Sigmoid colon (tissue), 7 donors: ENCODE data around the gene LSM8. TPM values are rescaled to one million over a fixed set of nuclear protein-coding genes. Genes with fewer than 3 reads are reported as not detected.
"Not testable (repeated sequence)": the region's sequence is repeated elsewhere in the genome, so short reads cannot be mapped to it uniquely, and the experiment has no call there.

Experiments
- DNase-seq: peaks from one replicate; pipeline ENCODE4 v3.0.0-alpha.2; 2019
- H3K27ac ChIP-seq, 4 donors: fragments of 200-600 bp; sonication (generic); one replicate each; pipeline ENCODE4 v1.5.1; 2016 to 2019; ENCODE audit warnings: mild to moderate bottlenecking in 1 of 4
- H3K27me3 ChIP-seq, 3 donors: fragments of 200-600 bp; sonication (generic); one replicate each; pipeline ENCODE4 v1.5.1; 2019; ENCODE audit warnings: mild to moderate bottlenecking in 1 of 3
- H3K36me3 ChIP-seq, 4 donors: fragments of 200-600 bp; sonication (generic); one replicate each; pipeline ENCODE4 v1.5.1; 2016 to 2019
- H3K4me1 ChIP-seq, 4 donors: fragments of 200-600 bp; sonication (generic); one replicate each; pipeline ENCODE4 v1.5.1; 2017 to 2019
- H3K4me3 ChIP-seq, 4 donors: fragments of 200-600 bp; sonication (generic); one replicate each; pipeline ENCODE4 v1.5.1; 2017 to 2019; ENCODE audit warnings: mild to moderate bottlenecking in 2 of 4, moderate library complexity in 1 of 4
- H3K9me3 ChIP-seq, 4 donors: fragments of 200-600 bp in 3 of 4; sonication (generic) in 3 of 4; one replicate each; pipeline versions ENCODE4 v1.5.1 to v1.6.1; 2013 to 2019
- EP300 ChIP-seq, 4 donors: sonication (generic); formaldehyde crosslinking; IDR thresholded peaks; one replicate each; pipeline ENCODE4 v1.6.1; 2017; ENCODE audit warnings: antibody characterized with exemption in 4 of 4
- POLR2A ChIP-seq, 2 donors: fragments of 450-650 bp; IDR thresholded peaks; one replicate each; pipeline ENCODE4 v1.6.1; 2016; ENCODE audit warnings: antibody characterized with exemption in 2 of 2, mild to moderate bottlenecking in 2 of 2, moderate library complexity in 2 of 2
- POLR2AphosphoS5 ChIP-seq, 4 donors: sonication (generic); formaldehyde crosslinking; IDR thresholded peaks; one replicate each; pipeline ENCODE4 v1.6.1; 2017; ENCODE audit warnings: antibody characterized with exemption in 4 of 4
- WGBS, 2 donors: extraction: QIAGEN DNeasy Blood & Tissue Kit; methylation state at CpG; one replicate each; pipeline ENCODE4 v1.1.7; 2013; 5-methylcytosine and 5-hydroxymethylcytosine counted together
- intact Hi-C: fragments of 100-400 bp; cut with DNase I; formaldehyde crosslinking; loops from one replicate; pipeline ENCODE4 v1.15.1; 2023
- polyA plus RNA-seq, 3 donors: library from polyadenylated mRNA; stranded (reverse); fragments of 200-250 nt; gene quantifications; one replicate each; pipeline ENCODE4 v1.2.3, GENCODE V29; 2013
- total RNA-seq, 4 donors: library from RNA; depleted of rRNA; stranded (reverse); fragments of >200 nt; gene quantifications; one replicate each; pipeline ENCODE4 v1.1.0, GENCODE V29; 2016
- TF ChIP-seq, protein P1 (sequence below), 4 experiments: fragments of 450-650 bp in 3 of 4; fragments of 200-600 bp in 1 of 4; IDR thresholded peaks; one replicate each; pipeline ENCODE4 v1.5.1; 2016 to 2019; ENCODE audit warnings: antibody characterized with exemption in 4 of 4, mild to moderate bottlenecking in 3 of 4, moderate library complexity in 2 of 4
- donor health status: healthy with polysubstance abuse.
- donor health status: Bipolar disorder and iron deficiency.
- donor health status: healthy.

LSM8 gene
- 10 to 100 TPM; 26.8 to 42.7 (median 36.6) TPM for total RNA-seq
- polyA plus RNA-seq, result 10 to 100 TPM; 25.2 to 40.3 (median 33.1) TPM

GRCh38 chr7:118183786-118184564, at the start of gene LSM8:
LSM8 (plus strand) TSS chr7:118184164; CDS start chr7:118184224, 60 bp downstream.
- intact Hi-C loops, result loop anchor here (10.0 kb wide), 1 partner anchor 309 kb away; the partner anchor contains the start of gene CTTNBP2
- peak; percentile 98 for DNase-seq
- Histone ChIP-seq H3K4me3 (peak within 1 kb of the TSS; percentile 77 to 91 (median 83)), H3K27ac (peak within 1 kb of the TSS; percentile 93 to 94 (median 94)), H3K27me3 (no peaks in the 10 kb centered on the region), H3K36me3 (peaks cover 0 to 21% (median 0%) of the 10 kb centered on the region in 4 donors), H3K9me3 (no peaks in the 10 kb centered on the region), H3K4me1 (peaks cover 0 to 37% (median 21%) of the 10 kb centered on the region in 4 donors)
- WGBS, 2 donors, result 0% methylated on average over 62 of the region's 62 CpGs
- TF ChIP-seq EP300 (IDR thresholded peaks at IDR 0.05) (peak in 1 of 4 donors; percentile 21), POLR2AphosphoS5 (IDR thresholded peaks at IDR 0.05) (peak; percentile 80 to 96 (median 93)), POLR2A (IDR thresholded peaks at IDR 0.05) (peak; percentile 76)
- TF ChIP-seq, protein P1, sequence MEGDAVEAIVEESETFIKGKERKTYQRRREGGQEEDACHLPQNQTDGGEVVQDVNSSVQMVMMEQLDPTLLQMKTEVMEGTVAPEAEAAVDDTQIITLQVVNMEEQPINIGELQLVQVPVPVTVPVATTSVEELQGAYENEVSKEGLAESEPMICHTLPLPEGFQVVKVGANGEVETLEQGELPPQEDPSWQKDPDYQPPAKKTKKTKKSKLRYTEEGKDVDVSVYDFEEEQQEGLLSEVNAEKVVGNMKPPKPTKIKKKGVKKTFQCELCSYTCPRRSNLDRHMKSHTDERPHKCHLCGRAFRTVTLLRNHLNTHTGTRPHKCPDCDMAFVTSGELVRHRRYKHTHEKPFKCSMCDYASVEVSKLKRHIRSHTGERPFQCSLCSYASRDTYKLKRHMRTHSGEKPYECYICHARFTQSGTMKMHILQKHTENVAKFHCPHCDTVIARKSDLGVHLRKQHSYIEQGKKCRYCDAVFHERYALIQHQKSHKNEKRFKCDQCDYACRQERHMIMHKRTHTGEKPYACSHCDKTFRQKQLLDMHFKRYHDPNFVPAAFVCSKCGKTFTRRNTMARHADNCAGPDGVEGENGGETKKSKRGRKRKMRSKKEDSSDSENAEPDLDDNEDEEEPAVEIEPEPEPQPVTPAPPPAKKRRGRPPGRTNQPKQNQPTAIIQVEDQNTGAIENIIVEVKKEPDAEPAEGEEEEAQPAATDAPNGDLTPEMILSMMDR (IDR thresholded peaks at IDR 0.05), result no peak

- H3K27ac ChIP-seq, H3K36me3 ChIP-seq, H3K4me1 ChIP-seq, DNase-seq, H3K4me3 ChIP-seq, H3K9me3 ChIP-seq, intact Hi-C loops, H3K27me3 ChIP-seq: not testable (repeated sequence)
These were observed 49.5 kb upstream of the LSM8 start for GRCh38 chr7:118134420-118134819.

DNA sequence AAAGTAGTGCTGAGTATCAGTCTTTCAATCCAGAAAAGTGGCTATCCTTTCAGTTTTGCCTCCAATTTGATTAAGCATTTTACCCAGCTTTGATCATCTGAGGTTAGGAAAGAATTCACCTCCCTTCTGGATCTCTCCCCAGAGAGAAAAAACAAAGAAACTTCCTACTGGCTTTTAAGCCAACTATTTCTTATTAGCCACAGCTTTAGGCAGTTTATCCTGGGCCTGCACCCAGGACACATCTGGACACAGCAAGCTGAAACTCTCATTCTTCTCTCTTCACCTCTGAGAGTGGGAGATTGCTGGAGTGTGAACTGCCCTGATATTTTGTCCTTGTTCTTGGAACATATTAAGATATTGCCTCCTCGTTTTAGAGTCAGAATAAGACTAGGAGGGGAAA, 43.5 kb upstream of the LSM8 start:
- Histone ChIP-seq H3K4me3 (no peak overlapping the region), H3K27ac (no peak overlapping the region), H3K36me3 (no peaks in the 10 kb centered on the region), H3K4me1 (no peaks in the 10 kb centered on the region), H3K9me3 (no peaks in the 10 kb centered on the region), H3K27me3 (no peaks in the 10 kb centered on the region)
- 49 to 76% methylated on average over 1 of the region's 1 CpG for WGBS, 2 donors
- TF ChIP-seq, protein P1 (IDR thresholded peaks at IDR 0.05), result no peak
- TF ChIP-seq POLR2A (IDR thresholded peaks at IDR 0.05) (no peak), EP300 (IDR thresholded peaks at IDR 0.05) (no peak), POLR2AphosphoS5 (IDR thresholded peaks at IDR 0.05) (no peak)
- intact Hi-C loops, result no loop called here
- no peak for DNase-seq

DNA sequence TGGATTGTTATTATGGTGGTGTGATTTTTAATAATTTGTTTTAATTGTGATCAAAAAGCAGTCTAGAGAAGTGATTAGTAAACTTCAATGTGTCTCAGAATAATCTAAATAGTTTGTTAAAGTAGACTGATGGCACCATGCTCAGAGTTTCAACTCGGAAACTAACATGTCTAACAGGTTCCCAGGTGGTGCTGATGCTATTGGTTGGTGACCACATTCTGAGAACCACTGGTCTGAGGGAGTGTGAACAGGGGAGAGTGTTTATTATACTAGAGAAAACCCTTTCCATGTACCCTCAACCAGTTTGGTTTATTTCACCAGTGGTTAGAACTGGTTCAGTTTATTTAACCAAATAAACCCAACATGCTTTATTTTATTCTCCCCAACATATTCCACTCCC, 42.0 kb upstream of the LSM8 start:
- no peak for TF ChIP-seq POLR2A (IDR thresholded peaks at IDR 0.05)
- no peak for TF ChIP-seq EP300 (IDR thresholded peaks at IDR 0.05)
- TF ChIP-seq, protein P1 (IDR thresholded peaks at IDR 0.05), result no peak
- TF ChIP-seq POLR2AphosphoS5 (IDR thresholded peaks at IDR 0.05), result no peak
- 85 to 92% methylated on average over 1 of the region's 1 CpG for WGBS, 2 donors
- Histone ChIP-seq H3K36me3 (no peaks in the 10 kb centered on the region), H3K4me1 (no peaks in the 10 kb centered on the region), H3K9me3 (no peaks in the 10 kb centered on the region), H3K27ac (no peak overlapping the region), H3K27me3 (no peaks in the 10 kb centered on the region), H3K4me3 (no peak overlapping the region)
- intact Hi-C loops, result no loop called here
- DNase-seq, result no peak

DNA sequence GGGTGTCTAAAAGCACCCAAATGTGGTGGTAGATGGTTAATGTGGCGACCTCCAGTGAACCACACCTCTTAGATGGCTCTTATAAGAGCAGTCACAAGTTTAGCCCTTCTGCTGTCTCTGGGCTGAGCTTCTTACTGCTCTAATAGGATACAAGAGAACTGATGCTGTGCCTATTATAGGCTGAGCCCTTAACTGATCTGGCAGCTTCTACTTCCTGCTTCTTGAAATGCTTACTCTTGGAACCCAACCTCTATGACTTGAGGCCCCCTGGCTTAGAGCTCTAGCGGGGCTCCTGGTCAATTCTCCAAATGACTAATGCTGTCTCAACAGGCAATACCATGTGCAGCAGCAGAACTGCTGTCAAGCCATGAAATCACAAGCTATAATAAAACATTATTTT, 35.0 kb upstream of the LSM8 start:
- intact Hi-C loops, result no loop called here
- Histone ChIP-seq H3K27ac (no peak overlapping the region), H3K4me1 (no peaks in the 10 kb centered on the region), H3K9me3 (no peaks in the 10 kb centered on the region), H3K36me3 (no peaks in the 10 kb centered on the region), H3K4me3 (no peak overlapping the region), H3K27me3 (no peaks in the 10 kb centered on the region)
- 58 to 82% methylated on average over 2 of the region's 2 CpGs for WGBS, 2 donors
- TF ChIP-seq EP300 (IDR thresholded peaks at IDR 0.05) (no peak), POLR2A (IDR thresholded peaks at IDR 0.05) (no peak), POLR2AphosphoS5 (IDR thresholded peaks at IDR 0.05) (no peak)
- TF ChIP-seq, protein P1 (IDR thresholded peaks at IDR 0.05), result no peak
- no peak for DNase-seq
